Esophagus squamous epithelium (tissue), 5 donors: ENCODE measurements around the gene TCEA2. TPM values are rescaled to one million over a fixed set of nuclear protein-coding genes. Genes with fewer than 3 reads are reported as not detected.

ENCODE experiments used
- DNase-seq: peaks from one replicate; lab custom pipeline; 2025; lab: John Stamatoyannopoulos, UW
- H3K27ac ChIP-seq, 4 donors: fragments of 200-600 bp; sonication (generic); one replicate each; pipeline ENCODE4 v1.5.1; 2016 to 2019; ENCODE audit warnings: mild to moderate bottlenecking in 1 of 4
- H3K27me3 ChIP-seq, 4 donors: fragments of 200-600 bp; sonication (generic); 1 replicate in 3 of 4; 2 replicates in 1 of 4; pipeline versions ENCODE4 v1.5.1 to v1.6.0; 2017 to 2021; ENCODE audit warnings: antibody characterized with exemption in 1 of 4
- H3K36me3 ChIP-seq, 3 donors: fragments of 200-600 bp; sonication (generic); one replicate each; pipeline ENCODE4 v1.5.1; 2016 to 2019
- H3K4me1 ChIP-seq, 3 donors: fragments of 200-600 bp; sonication (generic); one replicate each; pipeline ENCODE4 v1.5.1; 2017 to 2019
- H3K4me3 ChIP-seq, 4 donors: fragments of 200-600 bp; sonication (generic); 1 replicate in 3 of 4; 2 replicates in 1 of 4; pipeline ENCODE4 v1.5.1; 2016 to 2019; ENCODE audit warnings: mild to moderate bottlenecking in 2 of 4, moderate library complexity in 1 of 4
- H3K9me3 ChIP-seq, 3 donors: fragments of 200-600 bp; sonication (generic); one replicate each; pipeline ENCODE4 v1.5.1; 2016 to 2019
- CTCF ChIP-seq, 6 experiments: fragments of 450-650 bp in 4 of 6; fragments of 200-600 bp in 2 of 6; sonication (generic) in 2 of 6; IDR thresholded peaks; one replicate each; pipeline ENCODE4 v1.5.1; 2016 to 2019; ENCODE audit warnings: antibody characterized with exemption in 6 of 6, mild to moderate bottlenecking in 4 of 6, moderate library complexity in 4 of 6
- POLR2A ChIP-seq, 4 donors: fragments of 450-650 bp; IDR thresholded peaks; one replicate each; pipeline ENCODE4 v1.6.1; 2017; ENCODE audit warnings: antibody characterized with exemption in 4 of 4, mild to moderate bottlenecking in 4 of 4, moderate library complexity in 3 of 4
- WGBS, 2 donors: methylation state at CpG; one replicate each; pipeline ENCODE4 v1.1.5; 2018; 5-methylcytosine and 5-hydroxymethylcytosine counted together
- intact Hi-C: fragments of 100-400 bp; cut with DNase I; formaldehyde crosslinking; loops from one replicate; pipeline ENCODE4 v1.15.0; 2022
- total RNA-seq, 4 donors: library from RNA; depleted of rRNA; stranded (reverse); fragments of >200 nt; gene quantifications; one replicate each; pipeline ENCODE4 v1.1.0, GENCODE V29; 2016
- donor health status: DM: yes; HTN: yes; CAD: no.

The TCEA2 gene
- total RNA-seq, 4 donors from 2014 or later: 1.8 to 25.2 (median 8.9) TPM

- intact Hi-C loops: no loop called here
- peaks cover 35 to 76% (median 43%) of the 10 kb centered on the region in 3 donors for H3K4me1 ChIP-seq
- DNase-seq: no peak
- H3K27ac ChIP-seq: peak overlapping the region in 3 of 4 donors; percentile 30 to 81 (median 72)
- no peaks in the 10 kb centered on the region for H3K9me3 ChIP-seq
- 38 to 57% methylated on average over 4 to 8 of the region's 11 CpGs for WGBS, 2 donors
- H3K27me3 ChIP-seq: peaks cover 5 to 89% (median 13%) of the 10 kb centered on the region in 4 donors
- H3K36me3 ChIP-seq: no peaks in the 10 kb centered on the region
- peak overlapping the region in 2 of 4 donors; percentile 44 to 63 for H3K4me3 ChIP-seq
- TF ChIP-seq POLR2A (IDR thresholded peaks at IDR 0.05): peak in 1 of 4 donors; percentile 13
- TF ChIP-seq CTCF (IDR thresholded peaks at IDR 0.05): no peak
These were observed 17.5 kb upstream of the TCEA2 start for GRCh38 chr20:64045346-64046011.

GRCh38 chr20:64047046-64047389, 16.0 kb upstream of the TCEA2 start:
- Histone ChIP-seq H3K4me1 (peaks cover 19 to 72% (median 33%) of the 10 kb centered on the region in 3 donors), H3K36me3 (no peaks in the 10 kb centered on the region), H3K27me3 (peaks cover 7 to 89% (median 15%) of the 10 kb centered on the region in 4 donors), H3K27ac (peak overlapping the region in 3 of 4 donors; percentile 34 to 81 (median 39)), H3K9me3 (no peaks in the 10 kb centered on the region), H3K4me3 (peak overlapping the region; percentile 23 to 63 (median 42))
- TF ChIP-seq POLR2A (IDR thresholded peaks at IDR 0.05) (no peak), CTCF (IDR thresholded peaks at IDR 0.05) (no peak)
- DNase-seq: no peak
- WGBS, 2 donors: 60 to 70% methylated on average over 8 of the region's 8 CpGs
- intact Hi-C loops: no loop called here

- no peaks in the 10 kb centered on the region for H3K9me3 ChIP-seq
- no peaks in the 10 kb centered on the region for H3K36me3 ChIP-seq
- 31 to 49% methylated on average over 4 to 22 of the region's 49 CpGs for WGBS, 2 donors
- peaks cover 7 to 91% (median 15%) of the 10 kb centered on the region in 4 donors for H3K27me3 ChIP-seq
- intact Hi-C loops: no loop called here
- no peak for DNase-seq
- H3K27ac ChIP-seq: peak overlapping the region in 3 of 4 donors; percentile 34 to 82 (median 81)
- H3K4me3 ChIP-seq: peak overlapping the region; percentile 23 to 63 (median 42)
- TF ChIP-seq POLR2A (IDR thresholded peaks at IDR 0.05): no peak
- TF ChIP-seq CTCF (IDR thresholded peaks at IDR 0.05): no peak
- H3K4me1 ChIP-seq: peaks cover 19 to 76% (median 30%) of the 10 kb centered on the region in 3 donors
These were observed 15.0 kb upstream of the TCEA2 start for GRCh38 chr20:64047968-64048401.

- intact Hi-C loops: no loop called here
These were observed 14.5 kb upstream of the TCEA2 start for GRCh38 chr20:64048402-64049044.

More at GRCh38 chr20:64048402-64049044, 14.5 kb upstream of the TCEA2 start:
- peaks cover 7 to 92% (median 15%) of the 10 kb centered on the region in 4 donors for H3K27me3 ChIP-seq
- H3K4me1 ChIP-seq: peaks cover 24 to 80% (median 35%) of the 10 kb centered on the region in 3 donors
- 8% methylated on average over 38 of the region's 101 CpGs; no CpG with 5 or more reads in 1 of the 2 donors for WGBS, 2 donors
- H3K27ac ChIP-seq: peak overlapping the region in 3 of 4 donors; percentile 12 to 82 (median 81)
- TF ChIP-seq POLR2A (IDR thresholded peaks at IDR 0.05) (no peak), CTCF (IDR thresholded peaks at IDR 0.05) (no peak)
- DNase-seq: no peak
- no peaks in the 10 kb centered on the region for H3K9me3 ChIP-seq
- no peaks in the 10 kb centered on the region for H3K36me3 ChIP-seq
- H3K4me3 ChIP-seq: peak overlapping the region; percentile 23 to 63 (median 42)
